K562 (cell line): ENCODE measurements around the gene COL8A2. TPM values are rescaled to one million over a fixed set of nuclear protein-coding genes. Genes with fewer than 3 reads are reported as not detected.

Experiments
- CC2D1A ChIP-seq: fragments of 450-650 bp; IDR thresholded peaks from 2 replicates; pipeline ENCODE4 v1.6.1; 2017; ENCODE audit warnings: mild to moderate bottlenecking
- CGGBP1 ChIP-seq: fragments of 250-450 bp; sonication (Bioruptor Pico); IDR thresholded peaks from 2 replicates; pipeline ENCODE4 v1.9.0; 2021; ENCODE audit warnings: mild to moderate bottlenecking
- E2F6 ChIP-seq, 2 experiments: IDR thresholded peaks; 2 replicates each; pipeline ENCODE4 v1.6.1; 2011; ENCODE audit warnings: borderline replicate concordance in 1 of 2, control low read depth in 1 of 2, low read depth in 1 of 2, low read length in 1 of 2, mild to moderate bottlenecking in 1 of 2, mixed read lengths in 1 of 2, moderate library complexity in 1 of 2; ENCODE audit not compliant: insufficient read depth in 1 of 2, insufficient read length in 1 of 2, poor library complexity in 1 of 2, severe bottlenecking in 1 of 2; ENCODE audit errors: extremely low read depth in 1 of 2
- ELF4 ChIP-seq: fragments of 450-650 bp; formaldehyde crosslinking; IDR thresholded peaks from 2 replicates; pipeline ENCODE4 v1.4.0; 2022; ENCODE audit warnings: missing genetic modification characterization
- EP400 ChIP-seq: fragments of 450-650 bp; IDR thresholded peaks from 2 replicates; pipeline ENCODE4 v1.6.1; 2017; ENCODE audit warnings: antibody characterized with exemption, mild to moderate bottlenecking, moderate library complexity
- MEIS2 ChIP-seq: fragments of 450-650 bp; IDR thresholded peaks from 2 replicates; pipeline ENCODE4 v1.6.1; 2014; ENCODE audit warnings: mild to moderate bottlenecking; ENCODE audit not compliant: partially characterized antibody
- RB1 ChIP-seq: fragments of 450-650 bp; IDR thresholded peaks from 2 replicates; pipeline ENCODE4 v1.6.1; 2017; ENCODE audit warnings: low read depth, mild to moderate bottlenecking
- XRCC5 ChIP-seq: fragments of 200-400 bp; formaldehyde crosslinking; IDR thresholded peaks from 2 replicates; pipeline ENCODE4 v1.6.1; 2017; ENCODE audit warnings: low read depth, mild to moderate bottlenecking, low read length
- ZBTB2 ChIP-seq: fragments of 450-650 bp; IDR thresholded peaks from 2 replicates; pipeline ENCODE4 v1.6.1; 2016; ENCODE audit warnings: antibody characterized with exemption
- ZNF282 ChIP-seq: sonication (generic); formaldehyde crosslinking; IDR thresholded peaks from 2 replicates; pipeline ENCODE4 v1.8.1; 2023; ENCODE audit warnings: missing genetic modification reagents
- ZNF407 ChIP-seq: fragments of 450-650 bp; IDR thresholded peaks from 2 replicates; pipeline ENCODE4 v1.6.1; 2016; ENCODE audit warnings: low read depth
- ZNF511 ChIP-seq: sonication (generic); formaldehyde crosslinking; IDR thresholded peaks from 2 replicates; pipeline ENCODE4 v1.8.0; 2022; ENCODE audit warnings: mild to moderate bottlenecking, missing genetic modification reagents
- ZNF785 ChIP-seq: fragments of 250-450 bp; sonication (Bioruptor Pico); IDR thresholded peaks from 2 replicates; pipeline ENCODE4 v1.4.0; 2020; ENCODE audit warnings: mild to moderate bottlenecking
- polyA plus RNA-seq, 8 experiments: library from polyadenylated mRNA; depleted of rRNA in 4 of 8; stranded (reverse) in 5 of 8; unstranded in 3 of 8; fragments of >200 nt; fragmentation: Nextera tagmentation in 2 of 8; fragmentation: Illumina TruSeq in 1 of 8; extraction: Ambion mirVana in 2 of 8; extraction: Trizol in 1 of 8; gene quantifications; 2 replicates each; pipeline versions ENCODE4 v1.2.1 to v1.2.3, GENCODE V29; 2011 to 2014; ENCODE audit warnings: inconsistent platforms in 1 of 8, missing spikeins in 1 of 8
- total RNA-seq, 7 experiments: library from RNA; depleted of rRNA in 6 of 7; stranded (reverse); fragments of >200 nt in 6 of 7; fragmentation: Illumina TruSeq in 2 of 7; extraction: Trizol in 2 of 7; gene quantifications; 2 replicates each; pipeline versions ENCODE4 v1.2.1 to v1.2.3, GENCODE V29; 2011 to 2021; ENCODE audit warnings: low replicate concordance in 1 of 7

Gene COL8A2
- total and polyA plus RNA-seq, 9 of the 15 experiments (the other 6 are each of a cell fraction or from before 2014, with no cell fraction given): 0.03 to 0.14 (median 0.04) TPM; not detected in 5

GRCh38 chr1:36134505-36135329 lies 9.7 kb upstream of the COL8A2 start (continued):
- TF ChIP-seq CGGBP1 (CRISPR knock-in tag): no peak
- no peak for TF ChIP-seq ZNF511 (CRISPR knock-in tag)
- no peak for TF ChIP-seq MEIS2
- TF ChIP-seq EP400: peak; percentile 43; the same call in 1 of the 2 replicates
- no peak for TF ChIP-seq ZBTB2
- peak; percentile 22; the same call in 1 of the 2 replicates for TF ChIP-seq RB1
- TF ChIP-seq ZNF785: no peak
- no peak for TF ChIP-seq E2F6 (IDR thresholded peaks at IDR 0.05; ENCODE audit: borderline replicate concordance in 1 of 2, extremely low read depth in 1 of 2, insufficient read depth in 1 of 2, insufficient read length in 1 of 2, low read depth in 1 of 2, low read length in 1 of 2, poor library complexity in 1 of 2, severe bottlenecking in 1 of 2)
- TF ChIP-seq XRCC5: peak; percentile 46; the same call in 1 of the 2 replicates
- TF ChIP-seq CC2D1A: peak; percentile 86
- no peak for TF ChIP-seq ZNF282 (CRISPR knock-in tag)
- TF ChIP-seq ZNF407: no peak
- TF ChIP-seq ELF4 (CRISPR knock-in tag): no peak
